GM12891 (cell line): Measurements from ENCODE around the gene LHFPL2.

Source experiments
- DNase-seq: peaks from one replicate; pipeline ENCODE4 v3.0.0; 2011; ENCODE audit warnings: low spot score; ENCODE audit not compliant: insufficient read length
- FAIRE-seq: peaks from 2 replicates; lab custom pipeline; 2011; peaks lifted over from hg19 to GRCh38; lab: Jason Lieb, UNC
- PAX5 ChIP-seq: IDR thresholded peaks from 2 replicates; pipeline ENCODE4 v1.6.1; 2011; ENCODE audit warnings: low read length, moderate library complexity, mild to moderate bottlenecking; ENCODE audit not compliant: insufficient read depth, severe bottlenecking
- POLR2A ChIP-seq: IDR thresholded peaks from 2 replicates; pipeline ENCODE4 v1.6.1; 2011; ENCODE audit warnings: low read depth, low read length, control low read depth
- POLR2AphosphoS5 ChIP-seq: IDR thresholded peaks from 2 replicates; pipeline ENCODE4 v1.6.1; 2011; ENCODE audit warnings: low read depth, low read length, control low read depth
- POU2F2 ChIP-seq: IDR thresholded peaks from 2 replicates; pipeline ENCODE4 v1.6.1; 2011; ENCODE audit warnings: low read depth, mild to moderate bottlenecking, control low read depth, low read length, moderate library complexity
- SPI1 ChIP-seq: IDR thresholded peaks from 2 replicates; pipeline ENCODE4 v1.6.1; 2011; ENCODE audit warnings: low read depth, low read length, control low read depth
- TAF1 ChIP-seq: IDR thresholded peaks from 2 replicates; pipeline ENCODE4 v1.6.1; 2011; ENCODE audit warnings: low read depth, low read length, control low read depth

LHFPL2 gene

DNA sequence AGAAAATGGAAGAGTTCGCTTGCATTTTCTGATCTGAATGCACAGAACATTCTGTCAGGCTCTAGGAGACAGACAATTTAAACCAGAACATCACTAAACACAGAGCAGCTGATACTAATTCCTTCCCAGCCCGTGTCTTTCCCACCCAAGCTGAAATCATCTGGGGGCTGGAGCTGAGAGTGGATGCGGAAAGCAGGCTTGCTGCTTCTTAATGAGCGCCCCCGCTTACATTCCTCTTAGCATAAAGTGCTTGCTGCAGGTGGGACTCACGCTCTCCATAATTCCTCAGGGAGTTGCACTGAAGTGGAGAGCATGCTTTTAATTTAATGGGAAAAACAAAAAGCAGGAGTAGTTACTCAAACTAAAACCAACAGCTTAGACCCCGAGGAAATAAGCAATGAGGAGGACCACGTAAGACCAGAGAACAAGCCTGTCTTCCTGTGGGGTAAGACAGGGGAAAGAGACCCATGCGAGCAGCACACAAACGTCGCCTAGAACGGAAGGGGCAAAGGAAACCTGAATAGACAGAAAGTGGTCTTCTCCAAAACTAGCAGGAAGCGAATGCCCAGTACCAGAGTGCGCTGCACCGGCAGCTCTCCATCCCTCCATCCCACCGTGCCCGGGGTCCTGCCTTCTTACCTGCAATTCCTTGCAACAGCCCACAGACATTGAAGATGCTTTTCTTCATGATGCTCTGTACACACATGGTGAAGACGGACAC lies 139.3 kb downstream of the LHFPL2 start:
- no peak for TF ChIP-seq TAF1
- TF ChIP-seq POLR2A, result no peak

DNA sequence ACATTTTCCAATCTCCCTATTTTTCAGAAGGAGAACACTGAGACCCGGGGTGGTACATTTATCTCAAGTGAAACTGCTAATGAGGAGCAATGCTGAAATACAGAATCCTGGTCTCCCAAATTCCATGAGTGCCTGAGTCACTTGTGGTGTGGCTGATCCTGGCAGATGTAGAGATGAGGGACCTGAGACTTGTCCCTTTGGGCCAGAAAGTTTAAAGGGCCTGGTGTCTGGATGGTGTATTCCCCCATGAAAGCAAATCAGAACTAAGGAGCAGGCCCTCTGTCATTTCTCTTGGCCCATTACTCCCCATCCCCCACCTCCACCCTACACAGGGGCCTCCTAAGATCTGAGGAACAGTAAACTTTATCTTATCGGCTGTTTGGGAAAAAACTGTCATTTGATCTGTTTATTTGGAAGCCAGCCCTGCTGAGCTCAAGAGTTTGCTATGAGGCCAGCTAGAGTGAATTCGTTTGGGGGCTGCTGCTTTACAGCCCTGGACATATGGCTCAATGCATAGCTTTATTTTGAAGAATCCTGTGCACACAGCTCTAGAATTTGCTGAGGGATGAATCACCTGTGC lies 140.3 kb downstream of the LHFPL2 start:
- FAIRE-seq, result no peak
- no peak for DNase-seq
- TF ChIP-seq PAX5, result no peak
- no peak for TF ChIP-seq SPI1
- no peak for TF ChIP-seq TAF1
- TF ChIP-seq POLR2AphosphoS5, result no peak
- no peak for TF ChIP-seq POU2F2

More for the DNA sequence above, 139.3 kb downstream of the LHFPL2 start:
- FAIRE-seq (no peak), DNase-seq (no peak)

DNA sequence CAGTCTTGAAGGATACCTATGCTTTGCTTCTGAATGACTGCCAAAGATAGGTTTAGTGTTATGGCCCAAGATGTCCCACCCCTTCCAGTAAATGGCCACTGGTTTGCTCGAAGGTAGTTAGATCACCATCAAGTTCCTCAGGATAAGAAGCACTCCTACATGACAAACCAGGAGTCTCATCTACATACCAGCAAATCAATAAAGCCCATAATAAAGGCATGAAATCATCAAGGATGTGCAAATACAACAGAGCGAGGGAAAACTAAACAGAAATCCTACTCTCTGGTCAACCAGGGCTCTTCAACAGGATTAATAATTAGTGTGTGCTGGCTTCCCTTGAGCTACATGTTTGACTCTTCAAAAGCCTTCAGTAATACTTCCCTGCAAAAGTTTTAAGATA lies 141.0 kb downstream of the LHFPL2 start:
- DNase-seq (no peak), FAIRE-seq (no peak)
- TF ChIP-seq POLR2AphosphoS5 (no peak), POU2F2 (no peak), TAF1 (no peak), POLR2A (no peak), PAX5 (no peak), SPI1 (no peak)

DNA sequence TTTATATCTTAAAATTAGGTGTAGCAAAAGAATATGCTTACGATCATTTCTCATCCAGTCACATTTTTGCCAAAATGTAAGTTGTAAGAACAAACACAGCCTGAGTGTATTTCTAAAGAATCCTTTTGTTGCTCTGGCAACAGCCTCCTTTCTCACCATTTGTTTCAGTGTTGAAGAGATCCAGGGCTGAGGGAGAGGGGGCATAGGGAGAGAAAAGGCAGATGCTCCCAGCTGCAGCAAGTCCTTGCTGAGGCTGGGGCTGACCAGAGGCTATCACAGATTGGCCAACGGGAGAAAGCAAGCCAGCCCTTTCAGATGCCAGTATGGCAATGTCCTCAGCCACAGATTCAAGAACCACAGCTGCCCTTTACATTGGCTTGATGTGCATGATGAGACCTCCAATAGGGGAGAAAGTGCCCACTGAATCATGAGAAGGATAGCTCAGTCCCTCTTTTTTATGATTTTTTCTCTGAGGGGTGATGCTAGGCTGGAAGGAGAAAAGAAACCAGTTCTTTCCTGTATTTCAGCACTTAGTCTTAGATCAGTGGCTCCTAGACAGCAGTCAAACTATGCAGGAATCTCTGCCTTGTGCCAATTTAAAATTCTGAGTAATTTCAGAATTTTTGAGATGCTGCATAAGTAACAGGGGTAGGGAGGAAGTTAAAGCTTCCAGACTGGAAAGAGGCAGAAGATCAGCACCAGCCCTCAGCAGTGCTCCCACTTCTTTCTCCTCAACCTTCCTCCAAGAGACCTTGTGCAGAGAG lies 142.1 kb downstream of the LHFPL2 start:
- no peak for FAIRE-seq
- TF ChIP-seq PAX5 (no peak), SPI1 (no peak), TAF1 (no peak), POLR2AphosphoS5 (no peak), POU2F2 (no peak), POLR2A (no peak)
- no peak for DNase-seq

- TF ChIP-seq POLR2A (no peak), POU2F2 (no peak), TAF1 (no peak), PAX5 (no peak), POLR2AphosphoS5 (no peak), SPI1 (no peak)
- DNase-seq (no peak), FAIRE-seq (no peak)
These were observed 142.7 kb downstream of the LHFPL2 start for GRCh38 chr5:78505860-78506259.

DNA sequence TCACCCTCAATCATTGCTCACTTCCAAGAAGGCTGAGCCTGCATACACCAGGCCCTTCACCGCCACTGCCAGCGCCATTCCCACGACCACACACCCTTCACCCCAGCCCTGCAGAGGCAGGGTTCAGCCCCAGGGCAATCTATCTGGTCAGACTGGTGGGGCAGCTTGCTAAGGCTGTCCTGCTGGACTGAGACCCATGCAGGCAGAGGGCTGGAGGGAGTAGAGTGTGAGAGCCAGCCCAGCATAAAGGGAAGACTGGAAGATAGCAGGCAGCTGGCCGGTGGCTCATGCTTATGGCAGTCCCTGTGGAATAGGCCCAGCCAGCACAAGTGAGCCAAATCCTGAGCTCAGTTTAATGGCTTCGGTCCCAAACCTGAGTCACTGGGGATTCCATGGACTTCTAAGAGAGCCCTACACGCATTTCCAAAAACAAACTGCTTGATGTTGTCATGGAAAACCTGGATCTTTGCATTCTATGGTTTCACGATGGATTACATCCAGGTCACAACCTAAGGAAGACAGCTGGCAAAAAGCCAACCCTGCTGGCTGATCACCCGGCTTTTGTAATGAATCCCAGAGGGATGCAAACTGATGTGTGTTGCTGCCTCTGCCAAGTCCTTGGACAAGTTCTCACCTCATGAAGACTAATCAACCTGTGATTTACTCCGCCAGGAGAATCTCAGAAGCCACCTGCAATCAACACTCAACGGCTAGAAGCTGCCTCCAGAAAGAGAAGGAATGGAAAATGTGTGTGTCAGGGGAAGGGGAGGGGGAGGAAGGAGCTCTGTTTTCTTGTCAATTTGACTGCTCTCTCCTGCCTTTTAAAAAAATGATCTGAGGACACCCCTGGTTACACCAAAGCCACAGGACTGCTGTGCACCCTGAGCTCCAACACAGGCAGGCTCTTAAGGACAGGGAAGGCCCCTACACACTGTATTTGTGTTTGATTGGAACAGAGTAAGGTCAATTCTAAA lies 143.6 kb downstream of the LHFPL2 start:
- DNase-seq (no peak), FAIRE-seq (no peak)
- TF ChIP-seq PAX5 (no peak), POU2F2 (no peak), SPI1 (no peak), TAF1 (no peak), POLR2A (no peak), POLR2AphosphoS5 (no peak)

DNA sequence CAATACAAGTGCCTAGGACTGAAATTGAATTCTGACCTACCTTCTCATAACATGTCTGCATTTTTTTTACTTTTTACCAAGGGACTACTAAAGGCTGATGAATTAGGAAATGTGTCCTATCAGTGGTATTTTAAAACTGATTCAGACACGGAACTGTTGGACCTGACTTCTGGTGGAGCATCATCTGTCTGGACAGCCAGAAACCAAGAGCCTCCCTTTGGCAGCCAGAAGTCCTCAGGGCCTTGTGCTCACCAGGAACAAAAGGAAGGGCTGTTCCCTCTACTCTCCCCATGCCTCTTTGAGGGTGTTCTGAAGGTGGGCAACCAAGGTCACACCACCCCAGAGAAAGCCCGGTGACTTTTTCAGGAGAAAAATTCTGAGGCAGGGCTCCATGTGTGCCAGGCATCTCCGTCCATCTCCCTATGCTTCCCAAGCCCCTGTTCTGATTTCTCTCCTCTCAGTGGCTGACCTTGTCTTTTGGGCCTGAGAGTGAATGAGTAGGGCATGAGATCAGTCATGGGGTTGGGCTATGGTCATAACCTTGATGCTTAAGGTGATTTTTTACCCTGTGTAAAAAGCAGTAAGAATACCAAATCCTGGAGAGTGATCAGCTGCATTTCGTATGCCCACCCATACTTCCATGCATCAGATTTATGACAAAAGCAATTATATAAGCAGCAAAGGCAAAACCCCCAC lies 144.5 kb downstream of the LHFPL2 start:
- FAIRE-seq, result no peak
- TF ChIP-seq TAF1 (no peak), SPI1 (no peak), POU2F2 (no peak), POLR2A (no peak), POLR2AphosphoS5 (no peak), PAX5 (no peak)
- no peak for DNase-seq
